NB4 (cell line): Measurements from ENCODE around the gene PHF11.

ENCODE experiments used
- MYC ChIP-seq: IDR thresholded peaks from 2 replicates; pipeline ENCODE4 v1.6.1; 2011; ENCODE audit warnings: low read depth, low read length
- POLR2A ChIP-seq: IDR thresholded peaks from 2 replicates; pipeline ENCODE4 v1.6.1; 2011; ENCODE audit warnings: mild to moderate bottlenecking; ENCODE audit not compliant: insufficient read length; ENCODE audit errors: extremely low read depth
- TF ChIP-seq, protein P1 (sequence below): IDR thresholded peaks from one replicate; pipeline ENCODE4 v1.5.1; 2012; ENCODE audit warnings: low read depth, low read length
- TF ChIP-seq, protein P2 (sequence below): IDR thresholded peaks from 2 replicates; pipeline ENCODE4 v1.6.1; 2011; ENCODE audit warnings: low read depth, low read length

DNA sequence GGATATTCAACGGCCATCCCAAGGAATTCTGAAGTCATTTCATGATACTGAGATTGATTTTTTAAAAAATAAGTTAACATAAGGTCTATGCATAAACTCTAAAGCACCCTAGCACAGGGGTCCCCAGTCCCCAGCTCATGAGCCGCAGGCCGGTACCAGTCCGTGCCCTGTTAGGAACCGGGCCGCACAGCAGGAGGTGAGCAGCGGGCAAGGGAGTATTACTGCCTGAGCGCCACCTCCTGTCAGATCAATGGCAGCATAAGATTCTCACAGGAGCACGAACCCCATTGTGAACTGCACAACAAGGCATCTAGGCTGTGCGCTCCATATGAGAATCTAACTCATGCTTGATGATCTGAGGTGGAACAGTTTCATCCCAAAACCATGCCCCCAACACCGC is 58.6 kb downstream of the PHF11 start:
- TF ChIP-seq, protein P1, sequence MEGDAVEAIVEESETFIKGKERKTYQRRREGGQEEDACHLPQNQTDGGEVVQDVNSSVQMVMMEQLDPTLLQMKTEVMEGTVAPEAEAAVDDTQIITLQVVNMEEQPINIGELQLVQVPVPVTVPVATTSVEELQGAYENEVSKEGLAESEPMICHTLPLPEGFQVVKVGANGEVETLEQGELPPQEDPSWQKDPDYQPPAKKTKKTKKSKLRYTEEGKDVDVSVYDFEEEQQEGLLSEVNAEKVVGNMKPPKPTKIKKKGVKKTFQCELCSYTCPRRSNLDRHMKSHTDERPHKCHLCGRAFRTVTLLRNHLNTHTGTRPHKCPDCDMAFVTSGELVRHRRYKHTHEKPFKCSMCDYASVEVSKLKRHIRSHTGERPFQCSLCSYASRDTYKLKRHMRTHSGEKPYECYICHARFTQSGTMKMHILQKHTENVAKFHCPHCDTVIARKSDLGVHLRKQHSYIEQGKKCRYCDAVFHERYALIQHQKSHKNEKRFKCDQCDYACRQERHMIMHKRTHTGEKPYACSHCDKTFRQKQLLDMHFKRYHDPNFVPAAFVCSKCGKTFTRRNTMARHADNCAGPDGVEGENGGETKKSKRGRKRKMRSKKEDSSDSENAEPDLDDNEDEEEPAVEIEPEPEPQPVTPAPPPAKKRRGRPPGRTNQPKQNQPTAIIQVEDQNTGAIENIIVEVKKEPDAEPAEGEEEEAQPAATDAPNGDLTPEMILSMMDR = no peak
- TF ChIP-seq POLR2A (no peak), MYC (no peak)
- TF ChIP-seq, protein P2, sequence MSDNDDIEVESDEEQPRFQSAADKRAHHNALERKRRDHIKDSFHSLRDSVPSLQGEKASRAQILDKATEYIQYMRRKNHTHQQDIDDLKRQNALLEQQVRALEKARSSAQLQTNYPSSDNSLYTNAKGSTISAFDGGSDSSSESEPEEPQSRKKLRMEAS = no peak
